Measurements from ENCODE around the gene PHKA2.

GRCh38 chrX:18893536-18893935 is 90.4 kb downstream of the PHKA2 start:
- TF ChIP-seq SUZ12 (IDR thresholded peaks at IDR 0.05; ENCODE audit: extremely low read depth, insufficient read depth, insufficient read length): no peak
- TF ChIP-seq ZNF274 (IDR thresholded peaks at IDR 0.05; ENCODE audit: low read depth, low read length): no peak
